ENCODE results near the gene FCHSD2.

Gene FCHSD2

GRCh38 chr11:73004088-73004487, 138.0 kb downstream of the FCHSD2 start:
- Histone ChIP-seq H3K9me3 (no peaks in the 10 kb centered on the region; the same call in 1 of the 2 replicates), H3K27me3 (no peaks in the 10 kb centered on the region), H3K4me3 (ENCODE audit: low read depth, low read length) (no peak overlapping the region), H3K4me1 (no peaks in the 10 kb centered on the region), H3K36me3 (no peaks in the 10 kb centered on the region; the same call in 1 of the 2 replicates)
- no peak for DNase-seq
- TF ChIP-seq CTCF (IDR thresholded peaks at IDR 0.05; ENCODE audit: low read depth, low read length), result no peak

- H3K4me3 ChIP-seq (ENCODE audit: low read depth, low read length), result no peak overlapping the region
- H3K4me1 ChIP-seq, result no peaks in the 10 kb centered on the region
- no peaks in the 10 kb centered on the region; the same call in 1 of the 2 replicates for H3K9me3 ChIP-seq
- no peaks in the 10 kb centered on the region for H3K27me3 ChIP-seq
- no peak for DNase-seq
- H3K36me3 ChIP-seq, result no peaks in the 10 kb centered on the region; the same call in 1 of the 2 replicates
- no peak for TF ChIP-seq CTCF (IDR thresholded peaks at IDR 0.05; ENCODE audit: low read depth, low read length)
Measured at GRCh38 chr11:73003088-73003487, 139.0 kb downstream of the FCHSD2 start.

- H3K4me1 ChIP-seq, result no peaks in the 10 kb centered on the region
- no peak overlapping the region for H3K4me3 ChIP-seq (ENCODE audit: low read depth, low read length)
- no peaks in the 10 kb centered on the region for H3K9me3 ChIP-seq
- no peaks in the 10 kb centered on the region for H3K27me3 ChIP-seq
- no peak for DNase-seq
- TF ChIP-seq CTCF (IDR thresholded peaks at IDR 0.05; ENCODE audit: low read depth, low read length), result no peak
- H3K36me3 ChIP-seq, result no peaks in the 10 kb centered on the region
Measured at GRCh38 chr11:73002214-73002613, 139.9 kb downstream of the FCHSD2 start.

GRCh38 chr11:73001615-73002014, 140.5 kb downstream of the FCHSD2 start:
- H3K4me3 ChIP-seq (ENCODE audit: low read depth, low read length), result no peak overlapping the region
- H3K36me3 ChIP-seq, result no peaks in the 10 kb centered on the region
- H3K4me1 ChIP-seq, result no peaks in the 10 kb centered on the region
- H3K9me3 ChIP-seq, result no peaks in the 10 kb centered on the region
- no peaks in the 10 kb centered on the region for H3K27me3 ChIP-seq
- TF ChIP-seq CTCF (IDR thresholded peaks at IDR 0.05; ENCODE audit: low read depth, low read length), result no peak
- DNase-seq, result no peak

- H3K4me1 ChIP-seq, result no peaks in the 10 kb centered on the region
- H3K27me3 ChIP-seq, result no peaks in the 10 kb centered on the region
- H3K4me3 ChIP-seq (ENCODE audit: low read depth, low read length), result no peak overlapping the region
- TF ChIP-seq CTCF (IDR thresholded peaks at IDR 0.05; ENCODE audit: low read depth, low read length), result no peak
- no peaks in the 10 kb centered on the region for H3K36me3 ChIP-seq
- no peak for DNase-seq
- no peaks in the 10 kb centered on the region for H3K9me3 ChIP-seq
Measured at GRCh38 chr11:72998676-72999075, 143.4 kb downstream of the FCHSD2 start.

GRCh38 chr11:72996959-72997358, 145.2 kb downstream of the FCHSD2 start:
- Histone ChIP-seq H3K4me1 (no peaks in the 10 kb centered on the region), H3K4me3 (ENCODE audit: low read depth, low read length) (no peak overlapping the region), H3K27me3 (no peaks in the 10 kb centered on the region), H3K9me3 (no peaks in the 10 kb centered on the region), H3K36me3 (no peaks in the 10 kb centered on the region)
- no peak for DNase-seq
- no peak for TF ChIP-seq CTCF (IDR thresholded peaks at IDR 0.05; ENCODE audit: low read depth, low read length)
